Measurements from ENCODE around the gene COPG2.
"Not testable (repeated sequence)": the region's sequence is repeated elsewhere in the genome, so short reads cannot be mapped to it uniquely, and the experiment has no call there.

- TF ChIP-seq EZH2phosphoT487 (IDR thresholded peaks at IDR 0.05; ENCODE audit: borderline replicate concordance, low read depth, low read length); CTCF (conservative IDR thresholded peaks at IDR 0.05; ENCODE audit: low read length): not testable (repeated sequence)
Measured at GRCh38 chr7:130537894-130538293, 130.7 kb downstream of the COPG2 start.

Measured in OCI-LY7 (cell line).